Measurements from ENCODE around the gene CDK8. TPM values are rescaled to one million over a fixed set of nuclear protein-coding genes. Genes with fewer than 3 reads are reported as not detected.

The CDK8 gene
- total RNA-seq, 1 donor from 2014 or later = 11.2 TPM

DNA sequence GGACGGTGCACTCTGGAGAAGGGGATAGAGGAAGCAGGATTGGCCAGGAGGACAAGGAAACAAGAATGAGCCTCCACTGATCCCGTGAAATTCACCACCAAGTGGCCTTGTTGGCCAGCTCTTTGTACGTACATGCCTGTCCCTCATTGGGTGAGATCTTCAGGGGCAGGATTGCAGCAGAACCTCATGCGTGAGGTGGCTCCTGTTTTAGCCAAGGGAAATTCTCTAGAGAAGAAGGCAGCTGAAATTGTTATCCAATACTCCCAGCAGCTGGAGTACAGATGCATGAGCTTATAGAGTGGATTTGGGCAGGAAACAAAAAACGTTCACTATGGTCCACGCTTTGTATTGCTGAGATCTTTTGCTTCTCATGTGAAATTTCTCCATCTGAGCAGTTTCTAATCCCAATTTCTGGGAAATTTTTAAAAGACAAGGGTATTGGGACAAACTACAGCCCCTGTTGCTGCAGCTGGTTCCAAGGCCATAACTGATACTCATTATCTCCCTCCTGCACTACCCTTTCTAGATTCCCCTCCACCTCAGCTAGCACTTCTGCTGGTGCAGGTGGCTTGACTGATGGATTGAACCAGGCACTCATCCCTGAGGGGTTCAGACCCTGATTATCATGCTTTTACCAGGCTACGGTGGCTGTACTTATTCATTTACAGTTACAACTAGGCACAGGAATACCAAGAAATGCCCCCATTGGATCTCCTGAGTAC, 27.9 kb upstream of the CDK8 start:
- TF ChIP-seq, protein P1, sequence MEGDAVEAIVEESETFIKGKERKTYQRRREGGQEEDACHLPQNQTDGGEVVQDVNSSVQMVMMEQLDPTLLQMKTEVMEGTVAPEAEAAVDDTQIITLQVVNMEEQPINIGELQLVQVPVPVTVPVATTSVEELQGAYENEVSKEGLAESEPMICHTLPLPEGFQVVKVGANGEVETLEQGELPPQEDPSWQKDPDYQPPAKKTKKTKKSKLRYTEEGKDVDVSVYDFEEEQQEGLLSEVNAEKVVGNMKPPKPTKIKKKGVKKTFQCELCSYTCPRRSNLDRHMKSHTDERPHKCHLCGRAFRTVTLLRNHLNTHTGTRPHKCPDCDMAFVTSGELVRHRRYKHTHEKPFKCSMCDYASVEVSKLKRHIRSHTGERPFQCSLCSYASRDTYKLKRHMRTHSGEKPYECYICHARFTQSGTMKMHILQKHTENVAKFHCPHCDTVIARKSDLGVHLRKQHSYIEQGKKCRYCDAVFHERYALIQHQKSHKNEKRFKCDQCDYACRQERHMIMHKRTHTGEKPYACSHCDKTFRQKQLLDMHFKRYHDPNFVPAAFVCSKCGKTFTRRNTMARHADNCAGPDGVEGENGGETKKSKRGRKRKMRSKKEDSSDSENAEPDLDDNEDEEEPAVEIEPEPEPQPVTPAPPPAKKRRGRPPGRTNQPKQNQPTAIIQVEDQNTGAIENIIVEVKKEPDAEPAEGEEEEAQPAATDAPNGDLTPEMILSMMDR (IDR thresholded peaks at IDR 0.05) = no peak
- Histone ChIP-seq H3K36me3 (no peaks in the 10 kb centered on the region), H3K4me1 (peaks cover 9% of the 10 kb centered on the region), H3K27me3 (no peaks in the 10 kb centered on the region), H3K4me3 (no peak overlapping the region), H3K27ac (no peak overlapping the region), H3K9me3 (no peaks in the 10 kb centered on the region)
- no peak for ATAC-seq
- DNase-seq = no peak
- intact Hi-C loops (cut with DNase I) = no loop called here

DNA sequence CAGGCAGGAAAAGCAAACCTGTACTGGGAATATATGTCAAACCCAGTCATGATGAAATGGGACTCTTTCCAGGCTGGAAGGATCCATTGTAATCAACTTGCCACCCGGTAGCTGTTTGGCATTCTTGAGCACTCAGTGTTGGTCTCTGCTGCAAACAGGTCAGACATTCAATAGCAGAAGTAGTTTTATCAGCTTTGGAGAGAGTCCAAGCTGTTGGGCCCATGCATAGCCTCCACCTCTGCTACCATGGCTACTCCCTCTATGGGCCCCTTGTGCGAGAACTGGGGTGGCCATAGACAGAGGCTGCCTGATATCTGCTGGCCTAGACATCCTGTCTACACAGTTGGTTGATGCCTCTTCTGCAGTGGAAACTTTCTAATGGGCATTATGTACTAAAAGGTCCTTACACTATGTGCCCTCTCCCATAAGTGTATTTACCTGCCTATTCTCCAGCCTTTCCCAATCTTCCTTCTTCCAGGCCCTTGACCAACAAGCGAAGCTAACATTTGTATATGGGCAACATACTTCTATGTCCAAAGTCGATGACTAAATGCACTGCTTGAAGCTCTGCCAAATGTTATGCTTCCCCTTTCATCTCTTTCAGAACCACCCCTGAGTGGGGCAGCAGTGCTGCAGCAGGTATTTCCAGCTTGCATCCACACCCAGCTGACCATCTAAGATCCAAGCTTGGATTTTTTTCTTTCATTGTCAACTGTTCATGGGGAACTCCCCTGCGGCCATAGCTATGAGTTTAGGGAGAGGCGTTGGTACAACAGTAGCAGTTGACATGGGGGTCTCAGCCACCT, 26.6 kb upstream of the CDK8 start:
- H3K4me1 ChIP-seq = peaks cover 8% of the 10 kb centered on the region
- ATAC-seq (peak; percentile 15), DNase-seq (no peak)
- no peak overlapping the region for H3K4me3 ChIP-seq
- intact Hi-C loops (cut with DNase I) = no loop called here
- H3K27ac ChIP-seq = no peak overlapping the region
- TF ChIP-seq, protein P1 (IDR thresholded peaks at IDR 0.05) = no peak
- no peaks in the 10 kb centered on the region for H3K36me3 ChIP-seq
- no peaks in the 10 kb centered on the region for H3K27me3 ChIP-seq
- no peaks in the 10 kb centered on the region for H3K9me3 ChIP-seq

DNA sequence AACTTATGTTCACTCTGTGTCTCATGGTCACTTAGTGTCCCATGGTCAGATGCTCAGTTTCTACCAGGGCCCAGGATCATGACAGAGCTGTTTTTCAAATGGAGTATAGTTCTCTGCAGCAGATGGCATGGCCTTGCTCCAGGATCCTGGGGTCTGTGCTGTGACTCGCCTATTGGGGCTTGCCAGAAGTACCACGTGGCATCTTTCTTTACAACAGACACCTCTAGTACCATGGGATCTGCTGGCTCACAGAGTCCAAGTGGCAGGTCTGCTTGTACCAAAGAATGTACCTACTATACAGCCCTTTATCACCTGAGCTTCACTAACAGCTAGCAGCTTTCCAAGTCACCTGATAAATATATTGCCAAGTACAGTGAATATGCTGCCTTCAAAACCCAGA, 25.8 kb upstream of the CDK8 start:
- no peaks in the 10 kb centered on the region for H3K36me3 ChIP-seq
- no peak overlapping the region for H3K27ac ChIP-seq
- H3K4me1 ChIP-seq = peaks cover under 1% of the 10 kb centered on the region
- H3K9me3 ChIP-seq = no peaks in the 10 kb centered on the region
- no peak for ATAC-seq
- H3K27me3 ChIP-seq = no peaks in the 10 kb centered on the region
- intact Hi-C loops (cut with DNase I) = no loop called here
- H3K4me3 ChIP-seq = no peak overlapping the region
- no peak for DNase-seq
- TF ChIP-seq, protein P1 (IDR thresholded peaks at IDR 0.05) = no peak

DNA sequence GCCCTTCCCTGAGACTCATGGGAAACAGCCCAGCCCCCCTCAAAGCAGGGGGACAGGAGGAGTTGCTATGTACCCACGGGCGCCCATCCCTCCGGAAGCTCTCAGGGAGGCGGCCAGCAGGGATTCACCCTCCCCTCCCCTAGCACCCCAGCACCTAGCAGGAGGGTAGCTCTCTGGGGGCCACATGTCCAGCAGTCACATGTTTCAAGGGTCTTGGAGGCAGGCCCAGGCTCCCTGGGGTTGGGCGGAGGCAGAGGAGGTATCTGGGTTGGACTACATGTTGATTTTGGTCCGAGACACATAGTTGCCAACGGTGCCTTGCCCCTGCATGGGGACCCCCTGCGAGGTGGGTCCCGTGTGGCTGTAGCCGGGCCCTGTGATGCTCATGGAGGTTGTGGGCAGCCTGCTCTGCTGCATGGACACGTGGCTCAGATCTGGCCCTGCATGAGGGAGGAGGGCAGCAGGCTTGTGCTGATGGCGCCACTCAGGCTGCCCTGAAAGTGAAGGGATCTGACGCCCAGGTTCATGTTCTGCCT, 24.8 kb upstream of the CDK8 start:
- Histone ChIP-seq H3K27ac (no peak overlapping the region), H3K4me1 (no peaks in the 10 kb centered on the region), H3K27me3 (no peaks in the 10 kb centered on the region), H3K9me3 (no peaks in the 10 kb centered on the region), H3K4me3 (no peak overlapping the region), H3K36me3 (no peaks in the 10 kb centered on the region)
- no peak for ATAC-seq
- DNase-seq = no peak
- intact Hi-C loops (cut with DNase I) = no loop called here
- TF ChIP-seq, protein P1 (IDR thresholded peaks at IDR 0.05) = no peak

DNA sequence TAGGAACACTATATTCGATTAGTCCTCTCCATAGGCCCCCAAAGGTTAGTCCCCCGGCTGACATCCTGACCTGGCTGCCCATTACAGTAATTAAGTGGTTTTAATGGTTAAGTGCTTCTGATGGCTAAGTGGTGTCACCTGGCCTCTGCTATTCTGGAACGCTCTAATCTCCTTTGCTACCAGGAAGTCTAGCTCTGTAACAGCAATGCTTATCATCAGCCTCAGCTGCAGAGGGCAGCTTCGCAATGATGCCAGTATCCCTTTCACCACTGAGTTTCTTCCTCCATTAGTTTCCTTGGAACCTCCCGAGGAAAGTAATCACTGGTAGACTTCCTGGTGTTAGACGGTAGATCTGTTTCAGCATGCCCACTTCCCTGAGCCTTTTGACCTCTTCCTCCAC, 23.2 kb upstream of the CDK8 start:
- Histone ChIP-seq H3K4me1 (no peaks in the 10 kb centered on the region), H3K27me3 (no peaks in the 10 kb centered on the region), H3K4me3 (no peak overlapping the region), H3K27ac (no peak overlapping the region), H3K9me3 (no peaks in the 10 kb centered on the region), H3K36me3 (no peaks in the 10 kb centered on the region)
- TF ChIP-seq, protein P1 (IDR thresholded peaks at IDR 0.05) = no peak
- no peak for DNase-seq
- ATAC-seq = no peak
- intact Hi-C loops (cut with DNase I) = no loop called here

Data from upper lobe of right lung (tissue), 1 donor.